Tibial artery (tissue), 4 donors: ENCODE data around the gene DNPEP.
"Not testable (repeated sequence)": the region's sequence is repeated elsewhere in the genome, so short reads cannot be mapped to it uniquely, and the experiment has no call there.

Experiments
- DNase-seq, 2 donors: peaks; one replicate each; pipeline ENCODE4 v3.0.0-alpha.2; 2019
- H3K27ac ChIP-seq, 2 donors: fragments of 200-600 bp; sonication (generic) in 1 of 2; 1 replicate in 1 of 2; 2 replicates in 1 of 2; pipeline ENCODE4 v1.5.1; 2018 to 2019; ENCODE audit warnings: mild to moderate bottlenecking in 1 of 2
- H3K27me3 ChIP-seq, 2 donors: fragments of 200-600 bp; sonication (generic) in 1 of 2; one replicate each; pipeline versions ENCODE4 v1.5.1 to v1.6.0; 2016 to 2019
- H3K36me3 ChIP-seq, 3 donors: fragments of 200-600 bp; sonication (generic) in 2 of 3; one replicate each; pipeline ENCODE4 v1.5.1; 2016 to 2019; ENCODE audit warnings: mild to moderate bottlenecking in 2 of 3
- H3K4me1 ChIP-seq, 4 donors: fragments of 200-600 bp; sonication (generic) in 2 of 4; 1 replicate in 3 of 4; 2 replicates in 1 of 4; pipeline ENCODE4 v1.5.1; 2016 to 2019
- H3K4me3 ChIP-seq, 2 donors: fragments of 200-600 bp; sonication (generic) in 1 of 2; 1 replicate in 1 of 2; 2 replicates in 1 of 2; pipeline ENCODE4 v1.5.1; 2018 to 2019; ENCODE audit warnings: mild to moderate bottlenecking in 2 of 2
- H3K9me3 ChIP-seq, 3 donors: fragments of 200-600 bp; sonication (generic) in 1 of 3; one replicate each; pipeline ENCODE4 v1.5.1; 2016 to 2019
- intact Hi-C: fragments of 100-400 bp; cut with DNase I; formaldehyde crosslinking; loops from one replicate; pipeline ENCODE4 v1.15.0; 2023; ENCODE audit warnings: low total_unique reads
- TF ChIP-seq, protein P1 (sequence below), 2 experiments: fragments of 200-600 bp in 1 of 2; fragments of 450-650 bp in 1 of 2; IDR thresholded peaks; one replicate each; pipeline ENCODE4 v1.5.1; 2017 to 2019; ENCODE audit warnings: antibody characterized with exemption in 2 of 2, mild to moderate bottlenecking in 1 of 2, moderate library complexity in 1 of 2

The DNPEP gene

GRCh38 chr2:219396863-219397457 is 9.2 kb upstream of the DNPEP start:
- no peaks in the 10 kb centered on the region for H3K36me3 ChIP-seq
- H3K27ac ChIP-seq, result peak overlapping the region; percentile 38 to 64
- H3K4me3 ChIP-seq, result no peak overlapping the region
- TF ChIP-seq, protein P1, sequence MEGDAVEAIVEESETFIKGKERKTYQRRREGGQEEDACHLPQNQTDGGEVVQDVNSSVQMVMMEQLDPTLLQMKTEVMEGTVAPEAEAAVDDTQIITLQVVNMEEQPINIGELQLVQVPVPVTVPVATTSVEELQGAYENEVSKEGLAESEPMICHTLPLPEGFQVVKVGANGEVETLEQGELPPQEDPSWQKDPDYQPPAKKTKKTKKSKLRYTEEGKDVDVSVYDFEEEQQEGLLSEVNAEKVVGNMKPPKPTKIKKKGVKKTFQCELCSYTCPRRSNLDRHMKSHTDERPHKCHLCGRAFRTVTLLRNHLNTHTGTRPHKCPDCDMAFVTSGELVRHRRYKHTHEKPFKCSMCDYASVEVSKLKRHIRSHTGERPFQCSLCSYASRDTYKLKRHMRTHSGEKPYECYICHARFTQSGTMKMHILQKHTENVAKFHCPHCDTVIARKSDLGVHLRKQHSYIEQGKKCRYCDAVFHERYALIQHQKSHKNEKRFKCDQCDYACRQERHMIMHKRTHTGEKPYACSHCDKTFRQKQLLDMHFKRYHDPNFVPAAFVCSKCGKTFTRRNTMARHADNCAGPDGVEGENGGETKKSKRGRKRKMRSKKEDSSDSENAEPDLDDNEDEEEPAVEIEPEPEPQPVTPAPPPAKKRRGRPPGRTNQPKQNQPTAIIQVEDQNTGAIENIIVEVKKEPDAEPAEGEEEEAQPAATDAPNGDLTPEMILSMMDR (IDR thresholded peaks at IDR 0.05), result no peak
- peak in 1 of 2 donors; percentile 23 for DNase-seq
- intact Hi-C loops, result no loop called here
- H3K4me1 ChIP-seq, result peaks cover 0 to 17% (median 0%) of the 10 kb centered on the region in 4 donors
- no peaks in the 10 kb centered on the region for H3K9me3 ChIP-seq
- H3K27me3 ChIP-seq, result no peaks in the 10 kb centered on the region

DNA sequence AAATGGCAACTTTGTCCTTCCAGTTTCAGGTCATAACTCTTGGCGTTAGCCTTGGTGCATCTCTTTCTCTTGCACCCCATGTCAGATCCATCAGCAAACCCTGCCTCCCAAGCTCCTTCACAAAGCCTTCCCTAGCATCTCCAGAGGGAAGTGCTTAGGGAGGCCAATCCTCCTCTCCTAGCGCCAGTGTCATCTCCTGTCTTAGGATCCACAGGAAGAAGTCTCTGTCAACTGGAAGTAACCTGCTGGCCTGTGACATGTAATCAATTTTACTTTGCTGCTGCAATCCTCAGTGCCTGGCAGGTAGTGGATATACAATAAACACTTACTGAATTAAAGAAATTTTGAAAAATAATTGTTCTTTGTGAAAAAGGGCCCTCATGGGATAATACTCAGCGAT is 7.9 kb upstream of the DNPEP start:
- no peaks in the 10 kb centered on the region for H3K27me3 ChIP-seq
- TF ChIP-seq, protein P1 (IDR thresholded peaks at IDR 0.05), result no peak
- H3K9me3 ChIP-seq, result no peaks in the 10 kb centered on the region
- H3K4me3 ChIP-seq, result no peak overlapping the region
- H3K27ac ChIP-seq, result no peak overlapping the region
- H3K4me1 ChIP-seq, result peaks cover 0 to 17% (median 0%) of the 10 kb centered on the region in 4 donors
- intact Hi-C loops, result no loop called here
- peak in 1 of 2 donors; percentile 15 for DNase-seq
- no peaks in the 10 kb centered on the region for H3K36me3 ChIP-seq

DNA sequence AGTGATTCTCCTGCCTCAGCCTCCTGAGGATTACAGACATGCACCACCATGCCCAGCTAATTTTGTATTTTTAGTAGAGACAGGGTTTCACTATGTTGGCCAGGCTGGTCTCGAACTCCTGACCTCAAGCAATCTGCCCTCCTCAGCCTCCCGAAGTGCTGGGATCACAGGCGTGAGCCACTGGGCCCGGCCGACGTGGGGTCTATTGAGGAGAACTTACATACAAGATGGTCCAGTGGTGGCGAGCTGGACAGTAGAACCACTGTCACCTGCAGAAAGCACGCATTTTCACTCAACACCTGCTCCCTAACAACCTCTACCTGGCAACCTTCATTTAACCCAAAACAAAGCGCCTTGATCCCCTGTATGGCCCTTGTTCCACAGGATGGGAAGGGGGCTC is 7.3 kb upstream of the DNPEP start:
- peaks cover 0 to 17% (median 0%) of the 10 kb centered on the region in 4 donors for H3K4me1 ChIP-seq
- H3K36me3 ChIP-seq, H3K9me3 ChIP-seq, H3K4me3 ChIP-seq, H3K27me3 ChIP-seq, intact Hi-C loops, H3K27ac ChIP-seq: not testable (repeated sequence)
- DNase-seq, result peak in 1 of 2 donors; percentile 51

DNA sequence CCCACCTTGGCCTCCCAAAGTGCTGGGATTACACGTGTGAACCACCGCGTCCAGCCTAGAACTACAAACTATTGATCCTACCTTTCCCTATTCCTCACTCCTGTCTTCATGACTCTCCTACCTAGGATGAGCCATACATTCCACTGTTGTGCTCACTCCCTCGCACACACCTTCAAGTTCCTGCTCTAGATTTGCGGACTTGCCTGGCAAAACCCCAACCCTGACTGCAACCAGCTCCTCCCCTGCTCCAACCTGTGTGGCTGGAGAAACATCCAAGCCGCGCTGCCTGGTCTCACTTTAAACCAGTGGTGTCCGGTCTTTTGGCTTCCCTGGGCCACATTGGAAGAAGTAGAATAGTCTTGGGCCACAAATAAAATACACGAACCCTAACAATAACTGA is 5.0 kb upstream of the DNPEP start:
- H3K4me3 ChIP-seq, result no peak overlapping the region
- peak in 1 of 2 donors; percentile 60 for DNase-seq
- no peak overlapping the region for H3K27ac ChIP-seq
- H3K27me3 ChIP-seq, result no peaks in the 10 kb centered on the region
- intact Hi-C loops, result no loop called here
- TF ChIP-seq, protein P1 (IDR thresholded peaks at IDR 0.05), result no peak
- H3K4me1 ChIP-seq, result peaks cover 0 to 11% (median 0%) of the 10 kb centered on the region in 4 donors
- H3K9me3 ChIP-seq, result no peaks in the 10 kb centered on the region
- H3K36me3 ChIP-seq, result no peaks in the 10 kb centered on the region

- H3K36me3 ChIP-seq, result peaks cover 23 to 28% (median 25%) of the 10 kb centered on the region in 3 donors
- H3K4me1 ChIP-seq, result peaks cover 0 to 14% (median 11%) of the 10 kb centered on the region in 4 donors
- no peaks in the 10 kb centered on the region for H3K9me3 ChIP-seq
- H3K27me3 ChIP-seq, result no peaks in the 10 kb centered on the region
- TF ChIP-seq, protein P1 (IDR thresholded peaks at IDR 0.05), result no peak
- DNase-seq, result no peak
- H3K27ac ChIP-seq, result peak overlapping the region; percentile 91 to 97
- intact Hi-C loops, result loop anchor here (10.0 kb wide), 1 partner anchor 214 kb away; the partner anchor contains the start of genes CNPPD1, RETREG2 and SLC23A3
- peak overlapping the region; percentile 67 to 94 for H3K4me3 ChIP-seq
These were observed 1.1 kb upstream of the DNPEP start for GRCh38 chr2:219388907-219389156.

GRCh38 chr2:219388121-219388906 is 602 bp upstream of the DNPEP start:
- peak; percentile 97 to 99 for DNase-seq
- intact Hi-C loops, result loop anchor here (10.0 kb wide), 1 partner anchor 214 kb away; the partner anchor contains the start of genes CNPPD1, RETREG2 and SLC23A3
- H3K9me3 ChIP-seq, result no peaks in the 10 kb centered on the region
- peaks cover 0 to 14% (median 11%) of the 10 kb centered on the region in 4 donors for H3K4me1 ChIP-seq
- TF ChIP-seq, protein P1 (IDR thresholded peaks at IDR 0.05), result peak; percentile 64 to 87
- no peaks in the 10 kb centered on the region for H3K27me3 ChIP-seq
- peak overlapping the region; percentile 67 to 94 for H3K4me3 ChIP-seq
- H3K27ac ChIP-seq, result peak overlapping the region; percentile 91 to 97
- H3K36me3 ChIP-seq, result peaks cover 23 to 33% (median 30%) of the 10 kb centered on the region in 3 donors
